ENCODE data around the gene RSPH1.

RSPH1 gene

GRCh38 chr21:42531771-42532170 lies 35.7 kb upstream of the RSPH1 start:
- no peak for DNase-seq

- DNase-seq = no peak
Observed at GRCh38 chr21:42530167-42530518, 34.1 kb upstream of the RSPH1 start.

- no peak for DNase-seq
Observed at GRCh38 chr21:42527489-42528158, 31.6 kb upstream of the RSPH1 start.

GRCh38 chr21:42527127-42527488 lies 31.1 kb upstream of the RSPH1 start:
- DNase-seq = no peak

- DNase-seq = no peak
Observed at GRCh38 chr21:42526379-42526727, 30.3 kb upstream of the RSPH1 start.

- no peak for DNase-seq
Observed at GRCh38 chr21:42525676-42526378, 29.8 kb upstream of the RSPH1 start.

GRCh38 chr21:42525029-42525581 lies 29.1 kb upstream of the RSPH1 start:
- no peak for DNase-seq

GRCh38 chr21:42524341-42525028 lies 28.5 kb upstream of the RSPH1 start:
- no peak for DNase-seq

- DNase-seq = no peak
Observed at GRCh38 chr21:42523941-42524340, 27.9 kb upstream of the RSPH1 start.

GRCh38 chr21:42523211-42523610 lies 27.2 kb upstream of the RSPH1 start:
- DNase-seq = no peak

GRCh38 chr21:42522771-42523170 lies 26.7 kb upstream of the RSPH1 start:
- DNase-seq = no peak

- DNase-seq = no peak
Observed at GRCh38 chr21:42522271-42522670, 26.2 kb upstream of the RSPH1 start.

- DNase-seq = no peak
Observed at GRCh38 chr21:42521805-42522204, 25.8 kb upstream of the RSPH1 start.

GRCh38 chr21:42521384-42521783 lies 25.4 kb upstream of the RSPH1 start:
- DNase-seq = no peak

GRCh38 chr21:42520628-42521253 lies 24.7 kb upstream of the RSPH1 start:
- no peak for DNase-seq

GRCh38 chr21:42518626-42519025 lies 22.6 kb upstream of the RSPH1 start:
- DNase-seq = no peak

- DNase-seq = no peak
Observed at GRCh38 chr21:42518215-42518614, 22.2 kb upstream of the RSPH1 start.

- no peak for DNase-seq
Observed at GRCh38 chr21:42515708-42516502, 19.9 kb upstream of the RSPH1 start.

- no peak for DNase-seq
Observed at GRCh38 chr21:42514883-42515228, 18.8 kb upstream of the RSPH1 start.

GRCh38 chr21:42513985-42514882 lies 18.2 kb upstream of the RSPH1 start:
- peak in 3 of 4 experiments; percentile 31 to 39 (median 32) for DNase-seq

- peak in 1 of 4 experiments; percentile 18 for DNase-seq
Observed at GRCh38 chr21:42513151-42513984, 17.3 kb upstream of the RSPH1 start, which contains the start of gene SLC37A1. SLC37A1 (plus strand) TSS chr21:42513852; CDS start chr21:42518455, 4,603 bp downstream.

Data from activated CD4-positive, CD25-positive, alpha-beta regulatory T cell (primary cell).